Measurements from ENCODE around the gene H6PD. TPM values are rescaled to one million over a fixed set of nuclear protein-coding genes. Genes with fewer than 3 reads are reported as not detected.

Gene H6PD, protein sequence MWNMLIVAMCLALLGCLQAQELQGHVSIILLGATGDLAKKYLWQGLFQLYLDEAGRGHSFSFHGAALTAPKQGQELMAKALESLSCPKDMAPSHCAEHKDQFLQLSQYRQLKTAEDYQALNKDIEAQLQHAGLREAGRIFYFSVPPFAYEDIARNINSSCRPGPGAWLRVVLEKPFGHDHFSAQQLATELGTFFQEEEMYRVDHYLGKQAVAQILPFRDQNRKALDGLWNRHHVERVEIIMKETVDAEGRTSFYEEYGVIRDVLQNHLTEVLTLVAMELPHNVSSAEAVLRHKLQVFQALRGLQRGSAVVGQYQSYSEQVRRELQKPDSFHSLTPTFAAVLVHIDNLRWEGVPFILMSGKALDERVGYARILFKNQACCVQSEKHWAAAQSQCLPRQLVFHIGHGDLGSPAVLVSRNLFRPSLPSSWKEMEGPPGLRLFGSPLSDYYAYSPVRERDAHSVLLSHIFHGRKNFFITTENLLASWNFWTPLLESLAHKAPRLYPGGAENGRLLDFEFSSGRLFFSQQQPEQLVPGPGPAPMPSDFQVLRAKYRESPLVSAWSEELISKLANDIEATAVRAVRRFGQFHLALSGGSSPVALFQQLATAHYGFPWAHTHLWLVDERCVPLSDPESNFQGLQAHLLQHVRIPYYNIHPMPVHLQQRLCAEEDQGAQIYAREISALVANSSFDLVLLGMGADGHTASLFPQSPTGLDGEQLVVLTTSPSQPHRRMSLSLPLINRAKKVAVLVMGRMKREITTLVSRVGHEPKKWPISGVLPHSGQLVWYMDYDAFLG
- 27.2 and 47.4 TPM in 2 replicates for total RNA-seq

GRCh38 chr1:9234223-9235095 is at the start of gene H6PD:
Gene H6PD (plus strand): TSS chr1:9234774. CDS start chr1:9244935, 10,161 bp downstream.
- H3K4me3 ChIP-seq (ENCODE audit: low read depth, low read length), result peak within 1 kb of the TSS; percentile 58
- DNase-seq (ENCODE audit: low read depth), result peak; percentile 87
- TF ChIP-seq CTCF (IDR thresholded peaks at IDR 0.05; ENCODE audit: insufficient read depth, low read depth, low read length), result peak; percentile 73

- TF ChIP-seq CTCF (IDR thresholded peaks at IDR 0.05; ENCODE audit: insufficient read depth, low read depth, low read length), result no peak
- peak; percentile 69 for DNase-seq (ENCODE audit: low read depth)
- no peak overlapping the region for H3K4me3 ChIP-seq (ENCODE audit: low read depth, low read length)
Measured at GRCh38 chr1:9186082-9186859, 48.3 kb upstream of the H6PD start.

- no peak overlapping the region for H3K4me3 ChIP-seq (ENCODE audit: low read depth, low read length)
- DNase-seq (ENCODE audit: low read depth), result no peak
- TF ChIP-seq CTCF (IDR thresholded peaks at IDR 0.05; ENCODE audit: insufficient read depth, low read depth, low read length), result no peak
Measured at GRCh38 chr1:9187004-9187403, 47.6 kb upstream of the H6PD start.

DNA sequence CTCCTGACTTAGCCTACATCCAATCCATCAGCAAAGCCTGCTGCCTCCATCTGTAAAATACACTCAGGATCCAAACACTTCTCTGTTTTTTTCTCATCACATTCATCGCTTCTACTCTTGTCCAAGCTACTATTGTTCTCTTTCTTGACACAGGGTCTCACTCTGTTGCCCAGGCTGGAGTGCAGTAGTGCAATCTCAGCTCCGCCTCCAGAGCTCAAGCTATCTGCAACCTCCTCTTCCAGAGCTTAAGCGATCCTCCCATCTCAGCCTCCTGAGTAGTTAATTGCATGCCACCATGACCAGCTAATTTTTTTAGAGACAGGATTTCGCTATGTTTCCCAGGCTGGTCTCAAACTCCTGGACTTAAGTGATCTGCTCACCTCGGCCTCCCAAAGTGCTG is 44.3 kb upstream of the H6PD start:
- DNase-seq (ENCODE audit: low read depth), result no peak
- H3K4me3 ChIP-seq (ENCODE audit: low read depth, low read length), result no peak overlapping the region
- no peak for TF ChIP-seq CTCF (IDR thresholded peaks at IDR 0.05; ENCODE audit: insufficient read depth, low read depth, low read length)

DNA sequence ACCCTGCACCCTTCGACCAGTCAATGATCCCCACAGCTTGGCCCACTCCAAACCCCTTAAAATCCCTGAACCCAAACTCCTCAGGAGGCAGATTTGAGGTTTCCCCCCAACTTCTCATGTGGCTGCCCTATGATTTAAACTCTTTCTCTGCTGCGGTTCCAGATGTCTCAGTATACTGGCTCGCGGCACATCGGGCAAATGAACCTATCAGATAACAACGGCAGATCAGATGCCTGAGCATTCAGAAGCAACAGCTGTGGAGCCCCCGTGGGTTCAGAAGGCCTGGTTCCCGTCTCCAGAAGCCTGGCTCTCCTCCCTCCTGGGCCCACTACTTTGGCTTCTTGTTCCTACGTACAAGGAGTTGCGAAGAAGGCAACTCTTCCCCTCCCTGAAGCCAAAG is 43.3 kb upstream of the H6PD start:
- no peak for TF ChIP-seq CTCF (IDR thresholded peaks at IDR 0.05; ENCODE audit: insufficient read depth, low read depth, low read length)
- H3K4me3 ChIP-seq (ENCODE audit: low read depth, low read length), result no peak overlapping the region
- no peak for DNase-seq (ENCODE audit: low read depth)

Measured in fibroblast of villous mesenchyme (primary cell).